Esophagus squamous epithelium (tissue), 5 donors: ENCODE measurements around the gene IDNK. TPM values are rescaled to one million over a fixed set of nuclear protein-coding genes. Genes with fewer than 3 reads are reported as not detected.
A peak's percentile ranks its signal among the peaks of the same experiment; 100 is the strongest.

Source experiments
- DNase-seq: peaks from one replicate; lab custom pipeline; 2025; lab: John Stamatoyannopoulos, UW
- H3K27ac ChIP-seq, 4 donors: fragments of 200-600 bp; sonication (generic); one replicate each; pipeline ENCODE4 v1.5.1; 2016 to 2019; ENCODE audit warnings: mild to moderate bottlenecking in 1 of 4
- H3K27me3 ChIP-seq, 4 donors: fragments of 200-600 bp; sonication (generic); 1 replicate in 3 of 4; 2 replicates in 1 of 4; pipeline versions ENCODE4 v1.5.1 to v1.6.0; 2017 to 2021; ENCODE audit warnings: antibody characterized with exemption in 1 of 4
- H3K36me3 ChIP-seq, 3 donors: fragments of 200-600 bp; sonication (generic); one replicate each; pipeline ENCODE4 v1.5.1; 2016 to 2019
- H3K4me1 ChIP-seq, 3 donors: fragments of 200-600 bp; sonication (generic); one replicate each; pipeline ENCODE4 v1.5.1; 2017 to 2019
- H3K4me3 ChIP-seq, 4 donors: fragments of 200-600 bp; sonication (generic); 1 replicate in 3 of 4; 2 replicates in 1 of 4; pipeline ENCODE4 v1.5.1; 2016 to 2019; ENCODE audit warnings: mild to moderate bottlenecking in 2 of 4, moderate library complexity in 1 of 4
- H3K9me3 ChIP-seq, 3 donors: fragments of 200-600 bp; sonication (generic); one replicate each; pipeline ENCODE4 v1.5.1; 2016 to 2019
- CTCF ChIP-seq, 6 experiments: fragments of 450-650 bp in 4 of 6; fragments of 200-600 bp in 2 of 6; sonication (generic) in 2 of 6; IDR thresholded peaks; one replicate each; pipeline ENCODE4 v1.5.1; 2016 to 2019; ENCODE audit warnings: antibody characterized with exemption in 6 of 6, mild to moderate bottlenecking in 4 of 6, moderate library complexity in 4 of 6
- POLR2A ChIP-seq, 4 donors: fragments of 450-650 bp; IDR thresholded peaks; one replicate each; pipeline ENCODE4 v1.6.1; 2017; ENCODE audit warnings: antibody characterized with exemption in 4 of 4, mild to moderate bottlenecking in 4 of 4, moderate library complexity in 3 of 4
- WGBS, 2 donors: methylation state at CpG; one replicate each; pipeline ENCODE4 v1.1.5; 2018; 5-methylcytosine and 5-hydroxymethylcytosine counted together
- intact Hi-C: fragments of 100-400 bp; cut with DNase I; formaldehyde crosslinking; loops from one replicate; pipeline ENCODE4 v1.15.0; 2022
- total RNA-seq, 4 donors: library from RNA; depleted of rRNA; stranded (reverse); fragments of >200 nt; gene quantifications; one replicate each; pipeline ENCODE4 v1.1.0, GENCODE V29; 2016
- donor health status: DM: yes; HTN: yes; CAD: no.

The IDNK gene
- total RNA-seq, 4 donors from 2014 or later = 2.6 to 6.3 (median 3.9) TPM

DNA sequence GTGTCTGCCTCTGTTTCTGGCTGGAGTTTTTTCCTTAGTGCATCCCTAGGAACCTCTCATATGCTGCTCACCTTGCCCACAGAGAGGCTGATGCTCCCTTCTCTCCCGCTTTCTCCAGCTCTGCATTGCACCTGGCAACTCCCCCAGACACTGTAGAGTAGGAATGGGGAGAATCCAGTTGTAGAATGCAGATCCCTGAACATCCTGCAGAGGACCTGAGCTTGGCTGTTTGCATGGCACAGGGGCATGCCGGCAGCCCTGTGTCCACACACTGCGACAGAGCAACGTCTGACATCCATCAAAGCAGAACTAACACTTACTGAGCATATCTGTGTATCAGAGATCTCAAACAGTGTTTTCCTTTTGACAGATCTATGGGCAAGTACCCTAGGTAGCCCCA is 19.9 kb downstream of the IDNK start:
- H3K27ac ChIP-seq = no peak overlapping the region
- peaks cover 0 to 19% (median 0%) of the 10 kb centered on the region in 3 donors for H3K36me3 ChIP-seq
- intact Hi-C loops = no loop called here
- no peaks in the 10 kb centered on the region for H3K9me3 ChIP-seq
- no peaks in the 10 kb centered on the region for H3K27me3 ChIP-seq
- no peak overlapping the region for H3K4me3 ChIP-seq
- DNase-seq = no peak
- TF ChIP-seq CTCF (IDR thresholded peaks at IDR 0.05) (no peak), POLR2A (IDR thresholded peaks at IDR 0.05) (no peak)
- no peaks in the 10 kb centered on the region for H3K4me1 ChIP-seq
- WGBS, 2 donors = 73 to 100% methylated on average over 1 to 4 of the region's 4 CpGs

DNA sequence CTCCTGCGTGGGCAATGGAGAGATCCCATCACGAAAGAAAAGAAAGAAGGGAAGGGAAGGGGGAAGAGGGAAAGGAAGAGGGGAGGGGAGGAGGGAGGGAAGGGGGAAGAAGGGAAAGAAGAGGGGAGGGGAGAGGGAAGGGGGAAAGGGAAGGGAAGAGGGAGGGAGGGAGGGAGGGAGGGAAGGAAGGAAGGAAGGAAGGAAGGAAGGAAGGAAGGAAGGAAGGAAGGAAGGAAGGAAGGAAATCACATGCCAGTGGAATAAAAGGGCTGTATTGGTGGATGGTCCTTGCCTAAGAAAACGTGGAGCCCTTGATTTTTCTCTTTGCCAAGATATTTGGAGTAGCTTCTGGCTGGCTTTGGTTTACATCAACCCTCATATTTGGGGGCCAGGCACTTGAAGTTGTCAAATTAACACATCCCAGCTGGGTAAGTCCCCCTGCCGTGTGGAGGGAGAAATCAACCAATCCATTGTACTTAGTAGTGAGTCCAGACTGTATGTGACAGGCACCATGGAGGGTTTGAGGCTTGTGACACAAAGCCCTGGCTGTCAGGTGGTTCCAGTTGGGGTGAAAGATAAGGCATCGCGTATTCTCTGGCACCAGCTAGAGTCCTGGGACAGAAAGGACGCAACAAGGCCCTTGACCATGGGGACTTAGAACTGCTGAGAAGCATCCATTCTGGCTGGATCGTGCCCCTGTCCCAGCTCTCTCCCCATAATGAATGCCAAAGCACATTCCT is 23.7 kb downstream of the IDNK start:
- H3K4me3 ChIP-seq = no peak overlapping the region
- no peaks in the 10 kb centered on the region for H3K9me3 ChIP-seq
- H3K36me3 ChIP-seq = peaks cover 0 to 39% (median 0%) of the 10 kb centered on the region in 3 donors
- 74 to 86% methylated on average over 6 to 8 of the region's 8 CpGs for WGBS, 2 donors
- TF ChIP-seq CTCF (IDR thresholded peaks at IDR 0.05) (no peak), POLR2A (IDR thresholded peaks at IDR 0.05) (no peak)
- no peak overlapping the region for H3K27ac ChIP-seq
- H3K4me1 ChIP-seq = no peaks in the 10 kb centered on the region
- DNase-seq = no peak
- H3K27me3 ChIP-seq = no peaks in the 10 kb centered on the region
- intact Hi-C loops = no loop called here

DNA sequence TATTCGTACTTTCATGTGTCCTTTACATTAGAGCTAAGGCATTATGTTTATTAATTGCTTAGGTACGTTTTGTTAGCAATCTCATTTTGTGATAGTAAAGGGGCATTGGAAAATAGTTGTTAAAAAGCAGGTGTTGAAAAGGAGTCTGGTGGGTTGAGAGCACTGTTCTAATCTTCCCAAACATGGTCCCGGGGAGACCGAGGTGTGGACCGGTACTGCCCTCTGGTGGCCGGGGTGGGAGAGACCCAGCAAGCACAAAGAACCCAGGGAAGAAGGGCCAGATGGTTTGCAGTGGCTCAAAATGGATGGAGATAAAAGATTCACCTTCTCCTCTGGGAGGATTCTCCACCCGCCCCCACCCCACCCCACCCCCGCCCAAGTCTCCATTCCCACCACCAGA is 26.1 kb downstream of the IDNK start:
- H3K4me3 ChIP-seq = no peak overlapping the region
- H3K36me3 ChIP-seq = peaks cover 4 to 58% (median 8%) of the 10 kb centered on the region in 3 donors
- no peak overlapping the region for H3K27ac ChIP-seq
- no peaks in the 10 kb centered on the region for H3K4me1 ChIP-seq
- TF ChIP-seq CTCF (IDR thresholded peaks at IDR 0.05) (peak; percentile 58 to 78 (median 70)), POLR2A (IDR thresholded peaks at IDR 0.05) (no peak)
- WGBS, 2 donors = 34 to 42% methylated on average over 7 to 8 of the region's 8 CpGs
- H3K27me3 ChIP-seq = no peaks in the 10 kb centered on the region
- H3K9me3 ChIP-seq = no peaks in the 10 kb centered on the region
- no peak for DNase-seq
- intact Hi-C loops = no loop called here

DNA sequence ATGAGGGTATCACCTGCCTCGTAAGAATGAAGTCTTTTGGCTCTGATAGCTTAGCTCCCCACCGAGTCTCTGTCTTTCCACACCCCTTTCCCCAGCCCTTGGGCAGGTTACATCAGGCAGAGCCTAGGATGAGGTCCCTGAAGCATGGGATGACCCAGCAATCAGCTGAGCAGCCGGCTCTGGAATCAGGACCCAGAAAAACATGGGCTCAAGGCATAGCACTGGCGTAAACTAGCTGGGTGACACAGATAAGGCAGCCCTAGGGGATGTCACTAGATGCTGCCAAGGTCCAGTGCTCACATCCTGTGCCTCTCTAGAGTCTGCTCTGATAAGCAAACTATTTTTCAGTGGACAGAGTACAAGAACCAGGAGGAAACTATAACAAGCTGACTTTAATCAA is 26.6 kb downstream of the IDNK start:
- peaks cover 4 to 62% (median 8%) of the 10 kb centered on the region in 3 donors for H3K36me3 ChIP-seq
- H3K27ac ChIP-seq = no peak overlapping the region
- DNase-seq = no peak

More for the DNA sequence above, 26.6 kb downstream of the IDNK start:
- no peaks in the 10 kb centered on the region for H3K9me3 ChIP-seq
- whole genome bisulfite sequencing, 2 donors = 77 to 92% methylated on average over 2 to 3 of the region's 4 CpGs
- no peaks in the 10 kb centered on the region for H3K27me3 ChIP-seq
- TF ChIP-seq CTCF (IDR thresholded peaks at IDR 0.05) = no peak
- TF ChIP-seq POLR2A (IDR thresholded peaks at IDR 0.05) = no peak
- no peaks in the 10 kb centered on the region for H3K4me1 ChIP-seq
- intact Hi-C loops = no loop called here
- H3K4me3 ChIP-seq = no peak overlapping the region
